LNCaP clone FGC (cell line): Measurements from ENCODE around the gene ZNF587.
A peak's percentile ranks its signal among the peaks of the same experiment; 100 is the strongest.
"Not testable (repeated sequence)": the region's sequence is repeated elsewhere in the genome, so short reads cannot be mapped to it uniquely, and the experiment has no call there.

ENCODE experiments used
- DNase-seq: peaks from one replicate; pipeline ENCODE4 v3.0.0-alpha.2; 2011; ENCODE audit warnings: low read depth
- H3K4me3 ChIP-seq: 2 replicates; pipeline ENCODE4 v1.5.1; 2011; ENCODE audit warnings: mild to moderate bottlenecking, low read depth, low read length, control low read depth
- CTCF ChIP-seq: IDR thresholded peaks from 2 replicates; pipeline ENCODE4 v1.5.1; 2012; ENCODE audit warnings: mild to moderate bottlenecking; ENCODE audit not compliant: control insufficient read depth, insufficient read depth; ENCODE audit errors: extremely low read depth

ZNF587 gene

GRCh38 chr19:57867868-57868492, 18.3 kb downstream of the ZNF587 start:
- TF ChIP-seq CTCF: no peak

GRCh38 chr19:57869655-57870054, 20.0 kb downstream of the ZNF587 start:
- DNase-seq, H3K4me3 ChIP-seq: not testable (repeated sequence)

More at GRCh38 chr19:57867868-57868492, 18.3 kb downstream of the ZNF587 start:
- H3K4me3 ChIP-seq: no peak overlapping the region
- no peak for DNase-seq

- no peak for TF ChIP-seq CTCF
Observed at GRCh38 chr19:57870225-57870624, 20.6 kb downstream of the ZNF587 start.

GRCh38 chr19:57872450-57872849, 22.8 kb downstream of the ZNF587 start:
- no peak for DNase-seq
- no peak overlapping the region for H3K4me3 ChIP-seq
- TF ChIP-seq CTCF: no peak

More at GRCh38 chr19:57870225-57870624, 20.6 kb downstream of the ZNF587 start:
- no peak overlapping the region for H3K4me3 ChIP-seq
- DNase-seq: no peak

GRCh38 chr19:57873883-57874799, 24.5 kb downstream of the ZNF587 start:
- DNase-seq, H3K4me3 ChIP-seq: not testable (repeated sequence)

GRCh38 chr19:57886046-57886445, 36.4 kb downstream of the ZNF587 start:
- H3K4me3 ChIP-seq: no peak overlapping the region
- TF ChIP-seq CTCF: no peak
- DNase-seq: no peak

- peak; percentile 43 for TF ChIP-seq CTCF
- H3K4me3 ChIP-seq: peak overlapping the region; percentile 99
- DNase-seq: peak; percentile 36
Observed at GRCh38 chr19:57887195-57887941, 37.7 kb downstream of the ZNF587 start.
